GM12878 (cell line): ENCODE results near the gene YTHDF1.

Experiments used
- CHD4 ChIP-seq: fragments of 200-600 bp; sonication (generic); IDR thresholded peaks from 2 replicates; pipeline ENCODE4 v1.6.1; 2016; ENCODE audit warnings: mild to moderate bottlenecking
- NFYB ChIP-seq: IDR thresholded peaks from 2 replicates; pipeline ENCODE4 v1.6.1; 2011; ENCODE audit warnings: low read depth, mild to moderate bottlenecking, low read length, improper control_type of control experiment, moderate library complexity; ENCODE audit not compliant: insufficient read depth
- POLR2A ChIP-seq: IDR thresholded peaks from 2 replicates; pipeline ENCODE4 v1.6.1; 2011; ENCODE audit warnings: low read depth, mild to moderate bottlenecking, low read length

DNA sequence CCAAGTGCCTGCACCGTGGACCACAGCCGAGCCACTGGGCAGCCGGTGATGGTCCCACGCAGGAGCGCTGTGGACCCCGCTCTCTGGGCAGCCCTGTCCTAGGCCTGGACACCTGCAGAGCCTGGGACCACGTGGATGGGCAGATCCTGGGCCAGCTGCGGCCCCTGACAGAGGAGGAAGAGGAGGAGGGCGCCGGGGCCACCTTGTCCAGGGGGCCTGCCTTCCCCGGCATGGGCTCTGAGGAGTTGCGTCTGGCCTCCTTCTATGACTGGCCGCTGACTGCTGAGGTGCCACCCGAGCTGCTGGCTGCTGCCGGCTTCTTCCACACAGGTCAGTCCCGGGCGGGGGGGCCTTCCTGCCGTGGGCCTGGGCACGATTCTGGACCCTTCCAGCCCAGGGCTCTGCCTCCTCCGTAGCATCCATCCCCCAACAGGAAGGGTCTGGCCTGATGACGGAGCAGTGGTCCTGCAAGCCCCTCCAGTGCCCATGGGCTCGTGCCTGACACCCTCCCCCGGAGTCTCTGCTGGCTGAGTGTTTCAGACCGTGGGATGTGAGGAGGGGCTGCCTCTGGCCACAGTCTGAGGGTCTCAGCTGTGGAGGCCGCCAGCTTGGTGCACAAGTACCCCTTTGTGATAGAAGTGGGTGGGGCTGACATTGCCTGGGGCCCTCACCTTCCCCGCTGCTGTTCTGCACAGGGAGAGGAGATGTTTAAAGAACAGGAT lies 20.3 kb upstream of the YTHDF1 start:
- TF ChIP-seq POLR2A: no peak
- no peak for TF ChIP-seq CHD4
- no peak for TF ChIP-seq NFYB
